K562 (cell line): ENCODE data around the gene RIC8B. TPM values are rescaled to one million over a fixed set of nuclear protein-coding genes. Genes with fewer than 3 reads are reported as not detected.

ENCODE experiments used
- ATAC-seq: fragments of 200-7000 bp; cut with Tn5 transposase; 3 replicates; pipeline ENCODE4 v1.9.1; 2020; ENCODE audit warnings: moderate library complexity
- BruUV-seq: library from RNA; stranded (reverse); fragments of 400-500 nt; replicated peaks from 2 replicates; lab custom pipeline; 2021; lab: Mats Ljungman, UMichigan
- CTCF ChIA-PET: fragments of 300-600 bp; formaldehyde crosslinking; extraction: SDS; loops from one replicate; lab custom pipeline; 2021; ENCODE audit warnings: low intra/inter-chr PET ratio; lab: Yijun Ruan, JAX
- POLR2A ChIA-PET: fragments of 300-600, 350-650 bp; sonication (Branson Sonifier 250); formaldehyde crosslinking; extraction: SDS; loops from one replicate; lab custom pipeline; 2021; ENCODE audit warnings: antibody characterized with exemption, inconsistent platforms; lab: Yijun Ruan, JAX
- DNase-seq, 4 experiments: peaks; one replicate each; pipeline versions ENCODE4 v3.0.0 to v3.0.0-alpha.2; 2011 to 2018; ENCODE audit warnings: low spot score in 3 of 4, mixed read lengths in 3 of 4; ENCODE audit errors: extremely low read depth in 1 of 4
- FAIRE-seq: peaks from 2 replicates; lab custom pipeline; 2011; peaks lifted over from hg19 to GRCh38; lab: Jason Lieb, UNC
- H2AFZ ChIP-seq: 2 replicates; pipeline ENCODE4 v1.6.0; 2011; ENCODE audit warnings: low read depth, low read length, control low read depth, inconsistent platforms
- H3K27ac ChIP-seq: fragments of 200-600 bp; 3 replicates; pipeline ENCODE4 v1.8.0; 2011; ENCODE audit warnings: low read depth, mild to moderate bottlenecking, control low read depth, inconsistent platforms, low read length, moderate library complexity, mixed read lengths; ENCODE audit errors: extremely low read depth
- H3K27me3 ChIP-seq, 2 experiments: fragments of 300-600 bp in 1 of 2; 2 replicates in 1 of 2; 3 replicates in 1 of 2; pipeline versions ENCODE4 v1.6.0 to v1.8.0; 2011; ENCODE audit warnings: inconsistent platforms in 2 of 2, low read length in 2 of 2, mild to moderate bottlenecking in 1 of 2, mixed read lengths in 1 of 2, moderate library complexity in 1 of 2; ENCODE audit not compliant: control insufficient read depth in 2 of 2, insufficient read depth in 2 of 2
- H3K36me3 ChIP-seq: fragments of 300-600 bp; 3 replicates; pipeline ENCODE4 v1.8.0; 2011; ENCODE audit warnings: mild to moderate bottlenecking, low read length, inconsistent platforms; ENCODE audit not compliant: control insufficient read depth, insufficient read depth
- H3K4me1 ChIP-seq, 2 experiments: fragments of 200-600 bp in 1 of 2; replicated peaks in 1 of 2; 2 replicates in 1 of 2; 3 replicates in 1 of 2; pipeline versions ENCODE4 v1.5.1 to v1.8.0; 2011; ENCODE audit warnings: inconsistent platforms in 2 of 2, low read length in 2 of 2, mild to moderate bottlenecking in 1 of 2, mixed read lengths in 1 of 2, moderate library complexity in 1 of 2; ENCODE audit not compliant: control insufficient read depth in 2 of 2, insufficient read depth in 2 of 2
- H3K4me2 ChIP-seq: 2 replicates; pipeline ENCODE4 v1.6.1; 2011; ENCODE audit warnings: low read length, control low read depth, inconsistent platforms, mixed read lengths; ENCODE audit not compliant: insufficient read depth
- H3K4me3 ChIP-seq: fragments of 200-600 bp; sonication (generic), shearing (Covaris generic); 2 replicates; pipeline ENCODE4 v1.5.1; 2016; ENCODE audit warnings: control low read depth, inconsistent platforms
- H3K79me2 ChIP-seq: fragments of 200-600 bp; 3 replicates; pipeline ENCODE4 v1.8.0; 2011; ENCODE audit warnings: low read length, inconsistent platforms; ENCODE audit not compliant: control insufficient read depth, insufficient read depth
- H3K9ac ChIP-seq, 2 experiments: 2 replicates each; pipeline versions ENCODE4 v1.6.0 to v1.6.1; 2011; ENCODE audit warnings: low read depth in 2 of 2, low read length in 2 of 2, control low read depth in 1 of 2, inconsistent platforms in 1 of 2, mild to moderate bottlenecking in 1 of 2, mixed read lengths in 1 of 2; ENCODE audit not compliant: insufficient read depth in 1 of 2
- H3K9me1 ChIP-seq: one replicate; pipeline ENCODE4 v1.6.0; 2011; ENCODE audit warnings: inconsistent platforms, mild to moderate bottlenecking, low read length, moderate library complexity; ENCODE audit not compliant: control insufficient read depth, insufficient read depth
- H3K9me3 ChIP-seq: replicated peaks from 2 replicates; pipeline ENCODE4 v1.5.1; 2011; ENCODE audit warnings: low read depth, low read length, inconsistent platforms; ENCODE audit not compliant: control insufficient read depth, insufficient read depth
- H4K20me1 ChIP-seq: replicated peaks from 2 replicates; pipeline ENCODE4 v1.6.1; 2011; ENCODE audit warnings: low read length, inconsistent platforms, mixed read lengths; ENCODE audit not compliant: control insufficient read depth, insufficient read depth
- ATF3 ChIP-seq, 2 experiments: fragments of 450-650 bp in 1 of 2; sonication (generic) in 1 of 2; formaldehyde crosslinking in 1 of 2; IDR thresholded peaks in 1 of 2; conservative IDR thresholded peaks in 1 of 2; 2 replicates each; pipeline versions ENCODE4 v1.6.1 to v1.8.1; 2016 to 2023; ENCODE audit warnings: mild to moderate bottlenecking in 2 of 2, moderate library complexity in 2 of 2, inconsistent platforms in 1 of 2, missing genetic modification reagents in 1 of 2
- ATF7 ChIP-seq: fragments of 450-650 bp; IDR thresholded peaks from 2 replicates; pipeline ENCODE4 v1.7.1; 2014; ENCODE audit warnings: mild to moderate bottlenecking, moderate library complexity
- CBFA2T3 ChIP-seq: fragments of 450-650 bp; IDR thresholded peaks from 2 replicates; pipeline ENCODE4 v1.6.1; 2017
- CREBBP ChIP-seq: IDR thresholded peaks from one replicate; pipeline ENCODE4 v1.6.1; 2012; ENCODE audit warnings: low read depth, mild to moderate bottlenecking, control low read depth, inconsistent platforms, low read length
- JUND ChIP-seq, 2 experiments: IDR thresholded peaks; 2 replicates in 1 of 2; 3 replicates in 1 of 2; pipeline ENCODE4 v1.6.1; 2011; ENCODE audit warnings: borderline replicate concordance in 2 of 2, low read depth in 2 of 2, low read length in 2 of 2, improper control_type of control experiment in 1 of 2, missing biosample characterization in 1 of 2, missing genetic modification characterization in 1 of 2, missing genetic modification reagents in 1 of 2
- KDM1A ChIP-seq, 2 experiments: fragments of 450-650 bp; IDR thresholded peaks; 2 replicates each; pipeline ENCODE4 v1.6.1; 2016; ENCODE audit warnings: mild to moderate bottlenecking in 2 of 2
- LARP7 ChIP-seq: fragments of 450-650 bp; IDR thresholded peaks from 2 replicates; pipeline ENCODE4 v1.6.1; 2016
- LEF1 ChIP-seq: fragments of 450-650 bp; IDR thresholded peaks from 2 replicates; pipeline ENCODE4 v1.6.1; 2016; ENCODE audit warnings: mild to moderate bottlenecking
- RCOR1 ChIP-seq, 2 experiments: IDR thresholded peaks; 2 replicates each; pipeline ENCODE4 v1.6.1; 2012; ENCODE audit warnings: low read depth in 2 of 2, low read length in 2 of 2, borderline replicate concordance in 1 of 2, improper control_type of control experiment in 1 of 2
- U2AF2 ChIP-seq: fragments of 200-400 bp; formaldehyde crosslinking; optimal IDR thresholded peaks from 2 replicates; pipeline ENCODE3; 2017; ENCODE audit warnings: low read depth, mild to moderate bottlenecking, low read length
- ZNF133 ChIP-seq: fragments of 250-450 bp; sonication (Bioruptor Pico); IDR thresholded peaks from 2 replicates; pipeline ENCODE4 v1.4.0; 2020; ENCODE audit warnings: mild to moderate bottlenecking
- ZNF512 ChIP-seq: IDR thresholded peaks from 2 replicates; pipeline ENCODE4 v1.6.1; 2016; ENCODE audit warnings: missing genetic modification characterization, missing compliant biosample characterization
- ZNF778 ChIP-seq: fragments of 450-650 bp; formaldehyde crosslinking; IDR thresholded peaks from 2 replicates; pipeline ENCODE4 v1.4.0; 2020; ENCODE audit warnings: mild to moderate bottlenecking, moderate library complexity
- WGBS: fragments of 100-300 bp; shearing (Covaris generic); methylation state at CpG from one replicate; pipeline ENCODE4 v1.1.6; 2016; ENCODE audit warnings: low coverage, mixed read lengths; ENCODE audit not compliant: insufficient coverage; ENCODE audit errors: missing lambda C conversion rate; 5-methylcytosine and 5-hydroxymethylcytosine counted together
- in situ Hi-C: fragments of 300-500 bp; cut with MboI; formaldehyde crosslinking; loops from 4 replicates; pipeline ENCODE4 v1.15.0; 2018; ENCODE audit warnings: inconsistent platforms, mixed read lengths
- intact Hi-C: fragments of 100-400 bp; cut with micrococcal nuclease; formaldehyde crosslinking; loops from 2 replicates; pipeline ENCODE4 v1.14.2; 2022
- polyA plus RNA-seq, 8 experiments: library from polyadenylated mRNA; depleted of rRNA in 4 of 8; stranded (reverse) in 5 of 8; unstranded in 3 of 8; fragments of >200 nt; fragmentation: Nextera tagmentation in 2 of 8; fragmentation: Illumina TruSeq in 1 of 8; extraction: Ambion mirVana in 2 of 8; extraction: Trizol in 1 of 8; gene quantifications; 2 replicates each; pipeline versions ENCODE4 v1.2.1 to v1.2.3, GENCODE V29; 2011 to 2014; ENCODE audit warnings: inconsistent platforms in 1 of 8, missing spikeins in 1 of 8
- total RNA-seq, 7 experiments: library from RNA; depleted of rRNA in 6 of 7; stranded (reverse); fragments of >200 nt in 6 of 7; fragmentation: Illumina TruSeq in 2 of 7; extraction: Trizol in 2 of 7; gene quantifications; 2 replicates each; pipeline versions ENCODE4 v1.2.1 to v1.2.3, GENCODE V29; 2011 to 2021; ENCODE audit warnings: low replicate concordance in 1 of 7

RIC8B gene
- total and polyA plus RNA-seq, 9 of the 15 experiments (the other 6 are each of a cell fraction or from before 2014, with no cell fraction given): 0.92 to 8.1 (median 4.8) TPM

- Histone ChIP-seq H3K27ac (no peak overlapping the region), H3K9me3 (no peaks in the 10 kb centered on the region), H4K20me1 (no peaks in the 10 kb centered on the region), H3K9me1 (no peaks in the 10 kb centered on the region), H3K4me2 (no peak overlapping the region), H3K4me1 (peaks cover 0 to 3% of the 10 kb centered on the region in 2 experiments; a peak in 3 of 5 replicates), H3K4me3 (no peak overlapping the region), H3K9ac (no peak overlapping the region), H3K36me3 (no peaks in the 10 kb centered on the region), H2AFZ (no peak overlapping the region), H3K79me2 (no peaks in the 10 kb centered on the region), H3K27me3 (peaks cover 16 to 43% of the 10 kb centered on the region in 2 experiments; a peak in 3 of 5 replicates)
- ATAC-seq (no peak), DNase-seq (no peak), FAIRE-seq (no peak)
- BruUV-seq: no TSS peak
- intact Hi-C loops: loop anchor here (10.0 kb wide), 1 partner anchor 554 kb away; the partner anchor contains the start of gene POLR3B
- 0 out of 2 replicates have a peak, but pooled peaks have one; percentile 21 for TF ChIP-seq LARP7
- TF ChIP-seq ZNF133 (CRISPR knock-in tag): no peak
- peak; percentile 83 for TF ChIP-seq ZNF512
- CTCF ChIA-PET: interaction anchor here (1.1 kb wide), 1 partner anchor 11 kb away, joined by 3 read pairs; no protein-coding TSS in a partner anchor
- POLR2A ChIA-PET: no interaction called here
- 0% methylated on average over 3 of the region's 3 CpGs for WGBS
- in situ Hi-C loops: no loop called here
Observed at GRCh38 chr12:106908561-106908960, 134.1 kb downstream of the RIC8B start.

- ATAC-seq (peak; percentile 33; the same call in 1 of the 3 replicates), DNase-seq (no peak), FAIRE-seq (no peak)
- Histone ChIP-seq H3K4me1 (no peaks in the 10 kb centered on the region; a peak in 2 of 5 replicates), H3K79me2 (no peaks in the 10 kb centered on the region), H3K27ac (no peak overlapping the region), H3K9me1 (no peaks in the 10 kb centered on the region), H2AFZ (no peak overlapping the region), H3K4me2 (no peak overlapping the region), H4K20me1 (no peaks in the 10 kb centered on the region), H3K27me3 (peaks cover 19 to 53% of the 10 kb centered on the region in 2 experiments; a peak in 3 of 5 replicates), H3K9ac (no peak overlapping the region), H3K9me3 (no peaks in the 10 kb centered on the region), H3K4me3 (no peak overlapping the region), H3K36me3 (no peaks in the 10 kb centered on the region)
- POLR2A ChIA-PET: interaction anchor here (0.9 to 1.1 kb wide), 2 partner anchors 170 to 552 kb away, joined by 3 to 4 read pairs; partner anchors contain the start of gene POLR3B
- in situ Hi-C loops (no loop called here), intact Hi-C loops (loop anchor here (10.0 kb wide), 1 partner anchor 175 kb away; no protein-coding TSS in a partner anchor)
- CTCF ChIA-PET: no interaction called here
- BruUV-seq: no TSS peak
- 9% methylated on average over 1 of the region's 1 CpG for WGBS
- TF ChIP-seq LEF1 (no peak), KDM1A (IDR thresholded peaks at IDR 0.05) (peak; percentile 88 to 91), ATF3 (IDR thresholded peaks at IDR 0.05) (peak; percentile 38; the same call in 1 of the 2 replicates), ATF3 (CRISPR knock-in tag; conservative IDR thresholded peaks at IDR 0.05) (no peak), ATF7 (no peak), CREBBP (no peak), U2AF2 (no peak), JUND (IDR thresholded peaks at IDR 0.05; ENCODE audit: borderline replicate concordance, low read depth, low read length) (peak; percentile 39; the same call in 1 of the 2 replicates), JUND (tag; IDR thresholded peaks at IDR 0.05; ENCODE audit: borderline replicate concordance, low read depth, low read length) (peak; percentile 21; the same call in 1 of the 3 replicates), CBFA2T3 (0 out of 2 replicates have a peak, but pooled peaks have one; percentile 16), ZNF778 (CRISPR knock-in tag) (no peak), RCOR1 (IDR thresholded peaks at IDR 0.05; ENCODE audit: borderline replicate concordance in 1 of 2, low read depth in 2 of 2, low read length in 2 of 2) (peak; percentile 74 to 89; a peak in 3 of 4 replicates)
Observed at GRCh38 chr12:106910202-106910601, 135.7 kb downstream of the RIC8B start.
